Superior temporal gyrus (tissue), 1 donor: Measurements from ENCODE around the gene ARFIP2.
A peak's percentile ranks its signal among the peaks of the same experiment; 100 is the strongest.

Experiments used
- DNase-seq: peaks from one replicate; pipeline ENCODE4 v3.0.0-alpha.2; 2016; ENCODE audit errors: extremely low spot score

ARFIP2 gene

GRCh38 chr11:6482441-6482840 is 1.3 kb upstream of the ARFIP2 start:
- no peak for DNase-seq

GRCh38 chr11:6481924-6482275 is 769 bp upstream of the ARFIP2 start:
- DNase-seq = no peak

GRCh38 chr11:6480299-6480914 is 724 bp downstream of the ARFIP2 start:
- no peak for DNase-seq

GRCh38 chr11:6476571-6476970 is 4.6 kb downstream of the ARFIP2 start:
- no peak for DNase-seq

- DNase-seq = no peak
These were observed 5.2 kb downstream of the ARFIP2 start for GRCh38 chr11:6475936-6476335.

GRCh38 chr11:6474806-6475500 is 6.2 kb downstream of the ARFIP2 start:
- DNase-seq = no peak

- DNase-seq = no peak
These were observed 6.7 kb downstream of the ARFIP2 start for GRCh38 chr11:6474413-6474792.

GRCh38 chr11:6473451-6474412 is 7.4 kb downstream of the ARFIP2 start, which contains the start of gene TRIM3:
Gene TRIM3 (minus strand): TSS chr11:6473941. CDS start chr11:6465695, 8,246 bp downstream.
- DNase-seq = peak; percentile 72

GRCh38 chr11:6472934-6473333 is 8.2 kb downstream of the ARFIP2 start:
- no peak for DNase-seq

- DNase-seq = no peak
These were observed 11.5 kb downstream of the ARFIP2 start for GRCh38 chr11:6469599-6469998.

GRCh38 chr11:6468712-6469495 is 12.2 kb downstream of the ARFIP2 start:
- peak; percentile 91 for DNase-seq

GRCh38 chr11:6459099-6459450 is 22.1 kb downstream of the ARFIP2 start:
- DNase-seq = no peak

- no peak for DNase-seq
These were observed 22.6 kb downstream of the ARFIP2 start for GRCh38 chr11:6458352-6459098.

- DNase-seq = no peak
These were observed 23.4 kb downstream of the ARFIP2 start for GRCh38 chr11:6457581-6458320.

GRCh38 chr11:6456361-6457073 is 24.6 kb downstream of the ARFIP2 start:
- DNase-seq = no peak

GRCh38 chr11:6455070-6455469 is 26.1 kb downstream of the ARFIP2 start:
- no peak for DNase-seq

GRCh38 chr11:6453152-6453551 is 28.0 kb downstream of the ARFIP2 start:
- no peak for DNase-seq

GRCh38 chr11:6452219-6452618 is 28.9 kb downstream of the ARFIP2 start:
- DNase-seq = no peak

- no peak for DNase-seq
These were observed 32.6 kb downstream of the ARFIP2 start for GRCh38 chr11:6448574-6448973.
